HepG2 (cell line): ENCODE data around the gene ADAMTS4. TPM values are rescaled to one million over a fixed set of nuclear protein-coding genes. Genes with fewer than 3 reads are reported as not detected.
A peak's percentile ranks its signal among the peaks of the same experiment; 100 is the strongest.

ENCODE experiments used
- DNMT1 ChIP-seq: sonication (generic); formaldehyde crosslinking; IDR thresholded peaks from 2 replicates; pipeline ENCODE4 v1.5.1; 2020; ENCODE audit warnings: mild to moderate bottlenecking, missing genetic modification reagents
- GABPA ChIP-seq, 2 experiments: IDR thresholded peaks; 2 replicates each; pipeline ENCODE4 v1.6.1; 2011 to 2016; ENCODE audit warnings: low read depth in 2 of 2, low read length in 1 of 2, missing biosample characterization in 1 of 2, missing genetic modification characterization in 1 of 2
- GLI4 ChIP-seq: sonication (generic); formaldehyde crosslinking; IDR thresholded peaks from 2 replicates; pipeline ENCODE4 v1.5.1; 2020; ENCODE audit warnings: missing genetic modification reagents, mild to moderate bottlenecking, moderate library complexity, borderline replicate concordance
- KMT2B ChIP-seq: IDR thresholded peaks from 2 replicates; pipeline ENCODE4 v1.6.1; 2016; ENCODE audit warnings: missing genetic modification reagents, missing compliant biosample characterization
- SOX6 ChIP-seq, 2 experiments: fragments of 450-650 bp in 1 of 2; sonication (generic) in 1 of 2; formaldehyde crosslinking in 1 of 2; IDR thresholded peaks; 2 replicates each; pipeline versions ENCODE4 v1.4.0 to v1.6.1; 2017 to 2020; ENCODE audit warnings: antibody characterized with exemption in 1 of 2, mild to moderate bottlenecking in 1 of 2, missing genetic modification reagents in 1 of 2
- SP140L ChIP-seq: sonication (generic); formaldehyde crosslinking; IDR thresholded peaks from 2 replicates; pipeline ENCODE4 v1.4.0; 2020; ENCODE audit warnings: missing genetic modification reagents, borderline replicate concordance
- ZFY ChIP-seq: sonication (generic); formaldehyde crosslinking; IDR thresholded peaks from 2 replicates; pipeline ENCODE4 v1.4.0; 2020; ENCODE audit warnings: missing genetic modification reagents
- ZNF335 ChIP-seq: sonication (generic); formaldehyde crosslinking; IDR thresholded peaks from 2 replicates; pipeline ENCODE4 v1.4.0; 2020; ENCODE audit warnings: missing genetic modification reagents
- ZNF768 ChIP-seq: sonication (generic); formaldehyde crosslinking; IDR thresholded peaks from 2 replicates; pipeline ENCODE4 v1.4.0; 2020; ENCODE audit warnings: missing genetic modification reagents
- polyA plus RNA-seq, 8 experiments: library from polyadenylated mRNA; depleted of rRNA in 3 of 8; stranded (reverse) in 7 of 8; unstranded in 1 of 8; fragments of >200 nt; fragmentation: Illumina TruSeq in 4 of 8; extraction: Trizol in 4 of 8; gene quantifications; 2 replicates each; pipeline versions ENCODE4 v1.2.1 to v1.2.3, GENCODE V29; 2011 to 2016; ENCODE audit warnings: low read depth in 4 of 8, missing spikeins in 1 of 8, mixed read lengths in 1 of 8; ENCODE audit not compliant: insufficient read depth in 1 of 8
- total RNA-seq, 5 experiments: library from RNA; depleted of rRNA; stranded (reverse); fragments of >200 nt; fragmentation: Illumina TruSeq; extraction: Trizol; gene quantifications; 2 replicates each; pipeline ENCODE4 v1.2.3, GENCODE V29; 2016; ENCODE audit warnings: low read depth in 1 of 5
- TF ChIP-seq, protein P1 (sequence below): sonication (generic); formaldehyde crosslinking; IDR thresholded peaks from 2 replicates; pipeline ENCODE4 v1.8.0; 2022; ENCODE audit warnings: mild to moderate bottlenecking, missing genetic modification reagents, moderate library complexity
- TF ChIP-seq, protein P2 (sequence below): IDR thresholded peaks from 2 replicates; pipeline ENCODE4 v1.6.1; 2016; ENCODE audit warnings: low read depth, borderline replicate concordance
- TF ChIP-seq, protein P3 (sequence below): sonication (generic); formaldehyde crosslinking; IDR thresholded peaks from 2 replicates; pipeline ENCODE4 v1.4.0; 2020; ENCODE audit warnings: low read depth, mild to moderate bottlenecking, missing genetic modification reagents
- TF ChIP-seq, protein P4 (sequence below): sonication (generic); formaldehyde crosslinking; IDR thresholded peaks from 2 replicates; pipeline ENCODE4 v1.8.0; 2022; ENCODE audit warnings: mild to moderate bottlenecking, missing genetic modification reagents; ENCODE audit not compliant: insufficient replicate concordance
- TF ChIP-seq, protein P5 (sequence below): sonication (generic); formaldehyde crosslinking; IDR thresholded peaks from 2 replicates; pipeline ENCODE4 v1.5.0; 2020; ENCODE audit warnings: mild to moderate bottlenecking, missing genetic modification reagents, borderline replicate concordance

Gene ADAMTS4
- total and polyA plus RNA-seq, 2 of the 13 experiments (the other 11 are each of a cell fraction or from before 2014, with no cell fraction given), result 0.51 to 1.7 TPM

DNA sequence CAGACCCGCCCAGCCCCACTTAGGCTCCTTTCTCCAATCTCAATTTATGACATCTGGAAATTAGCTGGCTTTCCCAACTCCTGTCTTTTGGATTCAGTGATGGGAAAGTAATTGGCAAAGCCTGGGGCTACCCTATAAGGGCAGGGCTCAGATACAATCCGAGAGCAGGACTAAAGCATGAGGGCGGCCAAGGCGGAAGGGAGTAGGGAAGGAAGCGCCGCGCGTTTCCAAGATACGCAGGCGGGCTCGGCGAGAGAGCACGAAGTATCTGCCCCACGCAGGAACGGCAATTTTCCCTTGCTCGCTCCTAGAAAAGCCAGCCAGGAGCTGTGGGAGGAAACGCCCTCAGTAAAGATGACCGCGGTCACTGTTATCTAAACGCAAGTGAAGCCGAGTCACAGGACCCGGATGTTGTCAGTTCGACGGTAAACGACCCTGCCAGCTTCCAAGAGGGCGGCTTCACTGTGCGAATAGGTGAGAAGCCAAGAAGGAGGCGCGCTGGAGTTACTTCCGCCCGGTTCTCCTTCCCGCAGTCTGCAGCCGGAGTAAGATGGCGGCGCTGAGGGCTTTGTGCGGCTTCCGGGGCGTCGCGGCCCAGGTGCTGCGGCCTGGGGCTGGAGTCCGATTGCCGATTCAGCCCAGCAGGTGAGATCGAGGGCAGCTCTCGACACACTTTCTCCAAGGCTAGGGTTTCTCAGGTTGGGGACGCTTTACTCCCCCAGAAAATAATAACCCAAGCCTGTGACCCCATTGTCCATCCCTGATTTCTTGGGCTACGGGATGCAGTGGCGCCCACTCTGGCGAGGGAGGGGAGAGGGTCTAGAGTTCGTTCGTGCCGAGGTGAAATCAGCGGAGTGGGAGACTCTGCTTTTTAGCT, 3.2 kb upstream of the ADAMTS4 start, which contains the start of gene NDUFS2 (continued):
- TF ChIP-seq, protein P1, sequence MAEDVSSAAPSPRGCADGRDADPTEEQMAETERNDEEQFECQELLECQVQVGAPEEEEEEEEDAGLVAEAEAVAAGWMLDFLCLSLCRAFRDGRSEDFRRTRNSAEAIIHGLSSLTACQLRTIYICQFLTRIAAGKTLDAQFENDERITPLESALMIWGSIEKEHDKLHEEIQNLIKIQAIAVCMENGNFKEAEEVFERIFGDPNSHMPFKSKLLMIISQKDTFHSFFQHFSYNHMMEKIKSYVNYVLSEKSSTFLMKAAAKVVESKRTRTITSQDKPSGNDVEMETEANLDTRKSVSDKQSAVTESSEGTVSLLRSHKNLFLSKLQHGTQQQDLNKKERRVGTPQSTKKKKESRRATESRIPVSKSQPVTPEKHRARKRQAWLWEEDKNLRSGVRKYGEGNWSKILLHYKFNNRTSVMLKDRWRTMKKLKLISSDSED (CRISPR knock-in tag), result 0 out of 2 replicates have a peak, but pooled peaks have one; percentile 31
- TF ChIP-seq ZFY (CRISPR knock-in tag), result peak; percentile 93
- TF ChIP-seq KMT2B (CRISPR knock-in tag), result peak; percentile 72
- TF ChIP-seq SP140L, result peak; percentile 48; the same call in 1 of the 2 replicates
- peak; percentile 90 for TF ChIP-seq GABPA (IDR thresholded peaks at IDR 0.05; ENCODE audit: low read depth, low read length)
- peak; percentile 98 for TF ChIP-seq GABPA (CRISPR knock-in tag; IDR thresholded peaks at IDR 0.05; ENCODE audit: low read depth)
- TF ChIP-seq, protein P2, sequence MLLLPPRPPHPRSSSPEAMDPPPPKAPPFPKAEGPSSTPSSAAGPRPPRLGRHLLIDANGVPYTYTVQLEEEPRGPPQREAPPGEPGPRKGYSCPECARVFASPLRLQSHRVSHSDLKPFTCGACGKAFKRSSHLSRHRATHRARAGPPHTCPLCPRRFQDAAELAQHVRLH (CRISPR knock-in tag), result 0 out of 2 replicates have a peak, but pooled peaks have one; percentile 44
- TF ChIP-seq ZNF768 (CRISPR knock-in tag), result peak; percentile 55; the same call in 1 of the 2 replicates
- peak; percentile 84 for TF ChIP-seq ZNF335 (CRISPR knock-in tag)
- peak; percentile 15; the same call in 1 of the 2 replicates for TF ChIP-seq GLI4 (CRISPR knock-in tag)
- TF ChIP-seq, protein P3, sequence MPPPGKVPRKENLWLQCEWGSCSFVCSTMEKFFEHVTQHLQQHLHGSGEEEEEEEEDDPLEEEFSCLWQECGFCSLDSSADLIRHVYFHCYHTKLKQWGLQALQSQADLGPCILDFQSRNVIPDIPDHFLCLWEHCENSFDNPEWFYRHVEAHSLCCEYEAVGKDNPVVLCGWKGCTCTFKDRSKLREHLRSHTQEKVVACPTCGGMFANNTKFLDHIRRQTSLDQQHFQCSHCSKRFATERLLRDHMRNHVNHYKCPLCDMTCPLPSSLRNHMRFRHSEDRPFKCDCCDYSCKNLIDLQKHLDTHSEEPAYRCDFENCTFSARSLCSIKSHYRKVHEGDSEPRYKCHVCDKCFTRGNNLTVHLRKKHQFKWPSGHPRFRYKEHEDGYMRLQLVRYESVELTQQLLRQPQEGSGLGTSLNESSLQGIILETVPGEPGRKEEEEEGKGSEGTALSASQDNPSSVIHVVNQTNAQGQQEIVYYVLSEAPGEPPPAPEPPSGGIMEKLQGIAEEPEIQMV (CRISPR knock-in tag), result peak; percentile 65; the same call in 1 of the 2 replicates
- no peak for TF ChIP-seq DNMT1 (CRISPR knock-in tag)
- TF ChIP-seq, protein P4, sequence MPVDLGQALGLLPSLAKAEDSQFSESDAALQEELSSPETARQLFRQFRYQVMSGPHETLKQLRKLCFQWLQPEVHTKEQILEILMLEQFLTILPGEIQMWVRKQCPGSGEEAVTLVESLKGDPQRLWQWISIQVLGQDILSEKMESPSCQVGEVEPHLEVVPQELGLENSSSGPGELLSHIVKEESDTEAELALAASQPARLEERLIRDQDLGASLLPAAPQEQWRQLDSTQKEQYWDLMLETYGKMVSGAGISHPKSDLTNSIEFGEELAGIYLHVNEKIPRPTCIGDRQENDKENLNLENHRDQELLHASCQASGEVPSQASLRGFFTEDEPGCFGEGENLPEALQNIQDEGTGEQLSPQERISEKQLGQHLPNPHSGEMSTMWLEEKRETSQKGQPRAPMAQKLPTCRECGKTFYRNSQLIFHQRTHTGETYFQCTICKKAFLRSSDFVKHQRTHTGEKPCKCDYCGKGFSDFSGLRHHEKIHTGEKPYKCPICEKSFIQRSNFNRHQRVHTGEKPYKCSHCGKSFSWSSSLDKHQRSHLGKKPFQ (CRISPR knock-in tag), result peak; percentile 29
- TF ChIP-seq, protein P5, sequence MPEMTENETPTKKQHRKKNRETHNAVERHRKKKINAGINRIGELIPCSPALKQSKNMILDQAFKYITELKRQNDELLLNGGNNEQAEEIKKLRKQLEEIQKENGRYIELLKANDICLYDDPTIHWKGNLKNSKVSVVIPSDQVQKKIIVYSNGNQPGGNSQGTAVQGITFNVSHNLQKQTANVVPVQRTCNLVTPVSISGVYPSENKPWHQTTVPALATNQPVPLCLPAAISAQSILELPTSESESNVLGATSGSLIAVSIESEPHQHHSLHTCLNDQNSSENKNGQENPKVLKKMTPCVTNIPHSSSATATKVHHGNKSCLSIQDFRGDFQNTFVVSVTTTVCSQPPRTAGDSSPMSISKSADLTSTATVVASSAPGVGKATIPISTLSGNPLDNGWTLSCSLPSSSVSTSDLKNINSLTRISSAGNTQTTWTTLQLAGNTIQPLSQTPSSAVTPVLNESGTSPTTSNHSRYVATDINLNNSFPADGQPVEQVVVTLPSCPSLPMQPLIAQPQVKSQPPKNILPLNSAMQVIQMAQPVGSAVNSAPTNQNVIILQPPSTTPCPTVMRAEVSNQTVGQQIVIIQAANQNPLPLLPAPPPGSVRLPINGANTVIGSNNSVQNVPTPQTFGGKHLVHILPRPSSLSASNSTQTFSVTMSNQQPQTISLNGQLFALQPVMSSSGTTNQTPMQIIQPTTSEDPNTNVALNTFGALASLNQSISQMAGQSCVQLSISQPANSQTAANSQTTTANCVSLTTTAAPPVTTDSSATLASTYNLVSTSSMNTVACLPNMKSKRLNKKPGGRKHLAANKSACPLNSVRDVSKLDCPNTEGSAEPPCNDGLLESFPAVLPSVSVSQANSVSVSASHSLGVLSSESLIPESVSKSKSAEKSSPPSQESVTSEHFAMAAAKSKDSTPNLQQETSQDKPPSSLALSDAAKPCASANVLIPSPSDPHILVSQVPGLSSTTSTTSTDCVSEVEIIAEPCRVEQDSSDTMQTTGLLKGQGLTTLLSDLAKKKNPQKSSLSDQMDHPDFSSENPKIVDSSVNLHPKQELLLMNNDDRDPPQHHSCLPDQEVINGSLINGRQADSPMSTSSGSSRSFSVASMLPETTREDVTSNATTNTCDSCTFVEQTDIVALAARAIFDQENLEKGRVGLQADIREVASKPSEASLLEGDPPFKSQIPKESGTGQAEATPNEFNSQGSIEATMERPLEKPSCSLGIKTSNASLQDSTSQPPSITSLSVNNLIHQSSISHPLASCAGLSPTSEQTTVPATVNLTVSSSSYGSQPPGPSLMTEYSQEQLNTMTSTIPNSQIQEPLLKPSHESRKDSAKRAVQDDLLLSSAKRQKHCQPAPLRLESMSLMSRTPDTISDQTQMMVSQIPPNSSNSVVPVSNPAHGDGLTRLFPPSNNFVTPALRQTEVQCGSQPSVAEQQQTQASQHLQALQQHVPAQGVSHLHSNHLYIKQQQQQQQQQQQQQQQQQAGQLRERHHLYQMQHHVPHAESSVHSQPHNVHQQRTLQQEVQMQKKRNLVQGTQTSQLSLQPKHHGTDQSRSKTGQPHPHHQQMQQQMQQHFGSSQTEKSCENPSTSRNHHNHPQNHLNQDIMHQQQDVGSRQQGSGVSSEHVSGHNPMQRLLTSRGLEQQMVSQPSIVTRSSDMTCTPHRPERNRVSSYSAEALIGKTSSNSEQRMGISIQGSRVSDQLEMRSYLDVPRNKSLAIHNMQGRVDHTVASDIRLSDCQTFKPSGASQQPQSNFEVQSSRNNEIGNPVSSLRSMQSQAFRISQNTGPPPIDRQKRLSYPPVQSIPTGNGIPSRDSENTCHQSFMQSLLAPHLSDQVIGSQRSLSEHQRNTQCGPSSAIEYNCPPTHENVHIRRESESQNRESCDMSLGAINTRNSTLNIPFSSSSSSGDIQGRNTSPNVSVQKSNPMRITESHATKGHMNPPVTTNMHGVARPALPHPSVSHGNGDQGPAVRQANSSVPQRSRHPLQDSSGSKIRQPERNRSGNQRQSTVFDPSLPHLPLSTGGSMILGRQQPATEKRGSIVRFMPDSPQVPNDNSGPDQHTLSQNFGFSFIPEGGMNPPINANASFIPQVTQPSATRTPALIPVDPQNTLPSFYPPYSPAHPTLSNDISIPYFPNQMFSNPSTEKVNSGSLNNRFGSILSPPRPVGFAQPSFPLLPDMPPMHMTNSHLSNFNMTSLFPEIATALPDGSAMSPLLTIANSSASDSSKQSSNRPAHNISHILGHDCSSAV (CRISPR knock-in tag), result no peak
- no peak for TF ChIP-seq SOX6 (IDR thresholded peaks at IDR 0.05)
- TF ChIP-seq SOX6 (CRISPR knock-in tag; IDR thresholded peaks at IDR 0.05), result peak; percentile 72
